ENCODE results near the gene HAS3.

DNA sequence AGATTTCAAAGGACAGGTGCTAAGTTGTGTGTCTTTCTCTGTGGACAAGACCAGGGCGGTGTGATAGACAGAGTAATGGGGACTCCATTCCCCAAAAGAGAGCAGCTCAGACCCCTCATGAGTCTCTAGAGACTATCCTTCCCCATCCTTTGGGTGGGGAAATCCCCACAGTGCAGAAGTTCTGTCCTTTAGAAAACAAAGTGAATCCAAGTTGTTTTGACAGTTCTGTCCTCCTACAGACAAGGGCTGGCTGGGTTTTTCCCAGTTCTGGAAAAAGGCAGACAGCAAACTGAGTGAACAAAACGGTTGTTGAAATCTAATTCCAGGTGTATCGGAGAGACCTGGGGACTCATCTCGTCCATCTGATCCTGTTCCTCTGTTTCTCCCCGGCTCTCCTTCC lies 11.0 kb upstream of the HAS3 start:
- no peak for TF ChIP-seq RFX5 (IDR thresholded peaks at IDR 0.05; ENCODE audit: low read length)
- no peak for TF ChIP-seq FOXM1 (IDR thresholded peaks at IDR 0.05; ENCODE audit: low read depth)
- no peak for TF ChIP-seq EZH2phosphoT487 (IDR thresholded peaks at IDR 0.05; ENCODE audit: borderline replicate concordance, low read depth)
- TF ChIP-seq, protein P1, sequence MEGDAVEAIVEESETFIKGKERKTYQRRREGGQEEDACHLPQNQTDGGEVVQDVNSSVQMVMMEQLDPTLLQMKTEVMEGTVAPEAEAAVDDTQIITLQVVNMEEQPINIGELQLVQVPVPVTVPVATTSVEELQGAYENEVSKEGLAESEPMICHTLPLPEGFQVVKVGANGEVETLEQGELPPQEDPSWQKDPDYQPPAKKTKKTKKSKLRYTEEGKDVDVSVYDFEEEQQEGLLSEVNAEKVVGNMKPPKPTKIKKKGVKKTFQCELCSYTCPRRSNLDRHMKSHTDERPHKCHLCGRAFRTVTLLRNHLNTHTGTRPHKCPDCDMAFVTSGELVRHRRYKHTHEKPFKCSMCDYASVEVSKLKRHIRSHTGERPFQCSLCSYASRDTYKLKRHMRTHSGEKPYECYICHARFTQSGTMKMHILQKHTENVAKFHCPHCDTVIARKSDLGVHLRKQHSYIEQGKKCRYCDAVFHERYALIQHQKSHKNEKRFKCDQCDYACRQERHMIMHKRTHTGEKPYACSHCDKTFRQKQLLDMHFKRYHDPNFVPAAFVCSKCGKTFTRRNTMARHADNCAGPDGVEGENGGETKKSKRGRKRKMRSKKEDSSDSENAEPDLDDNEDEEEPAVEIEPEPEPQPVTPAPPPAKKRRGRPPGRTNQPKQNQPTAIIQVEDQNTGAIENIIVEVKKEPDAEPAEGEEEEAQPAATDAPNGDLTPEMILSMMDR (IDR thresholded peaks at IDR 0.05): no peak
